Caco-2 (cell line): ENCODE results near the gene AEN. TPM values are rescaled to one million over a fixed set of nuclear protein-coding genes. Genes with fewer than 3 reads are reported as not detected.

Source experiments
- BruUV-seq: library from RNA; stranded (reverse); fragments of 400-500 nt; replicated peaks from 2 replicates; lab custom pipeline; 2021; lab: Mats Ljungman, UMichigan
- CTCF ChIA-PET: fragments of 300-600 bp; sonication (Branson Sonifier 250); formaldehyde crosslinking; loops from one replicate; lab custom pipeline; 2022; ENCODE audit warnings: antibody characterized with exemption; lab: Charles Lee
- POLR2A ChIA-PET: fragments of 300-600 bp; sonication (Branson Sonifier 250); formaldehyde crosslinking; loops from one replicate; lab custom pipeline; 2022; ENCODE audit warnings: antibody characterized with exemption; lab: Charles Lee
- DNase-seq, 2 experiments: peaks; one replicate each; pipeline versions ENCODE4 v3.0.0 to v3.0.0-alpha.2; 2020 to 2022
- H3K27me3 ChIP-seq: replicated peaks from 2 replicates; pipeline ENCODE4 v1.6.0; 2011; ENCODE audit warnings: low read length; ENCODE audit not compliant: control insufficient read depth, insufficient read depth
- H3K36me3 ChIP-seq: 2 replicates; pipeline ENCODE4 v1.5.1; 2011; ENCODE audit warnings: low read length; ENCODE audit not compliant: control insufficient read depth, insufficient read depth
- H3K4me1 ChIP-seq: fragments of 250-450 bp; sonication (Bioruptor Pico); 2 replicates; pipeline ENCODE4 v1.5.1; 2020; ENCODE audit warnings: mild to moderate bottlenecking
- H3K4me3 ChIP-seq: 2 replicates; pipeline ENCODE4 v1.5.1; 2011; ENCODE audit warnings: low read depth, mild to moderate bottlenecking, control low read depth, low read length
- H3K9me3 ChIP-seq: fragments of 250-450 bp; sonication (Bioruptor Pico); 2 replicates; pipeline ENCODE4 v1.5.1; 2020; ENCODE audit warnings: mild to moderate bottlenecking, moderate library complexity
- H3K27ac Mint-ChIP-seq: one replicate; pipeline ENCODE4 v1.8.0; 2022; ENCODE audit warnings: mixed read lengths; ENCODE audit not compliant: unreplicated experiment
- H3K27me3 Mint-ChIP-seq: one replicate; pipeline ENCODE4 v1.8.0; 2022; ENCODE audit warnings: mixed read lengths; ENCODE audit not compliant: insufficient read depth, unreplicated experiment
- H3K36me3 Mint-ChIP-seq: one replicate; pipeline ENCODE4 v1.8.0; 2022; ENCODE audit warnings: mild to moderate bottlenecking, mixed read lengths; ENCODE audit not compliant: insufficient read depth, unreplicated experiment
- H3K4me1 Mint-ChIP-seq: one replicate; pipeline ENCODE4 v1.8.0; 2022; ENCODE audit warnings: low read depth, mixed read lengths; ENCODE audit not compliant: unreplicated experiment
- H3K4me3 Mint-ChIP-seq: one replicate; pipeline ENCODE4 v1.8.0; 2022; ENCODE audit warnings: mild to moderate bottlenecking, moderate library complexity, mixed read lengths; ENCODE audit not compliant: unreplicated experiment
- H3K9me3 Mint-ChIP-seq: one replicate; pipeline ENCODE4 v1.8.0; 2022; ENCODE audit warnings: mixed read lengths; ENCODE audit not compliant: unreplicated experiment
- intact Hi-C: fragments of 100-400 bp; cut with micrococcal nuclease; formaldehyde crosslinking; loops from one replicate; pipeline ENCODE4 v1.10.0; 2022; ENCODE audit not compliant: unreplicated experiment
- microRNA-seq: library from miRNA; unstranded; fragments of <30 nt; microRNA quantifications from one replicate; pipeline ENCODE4 v1.2.0, GENCODE V29; 2022
- total RNA-seq: library from RNA; stranded (reverse); gene quantifications from 2 replicates; pipeline ENCODE4 v1.2.3, GENCODE V29; 2022
- TF ChIP-seq, protein P1 (sequence below), 2 experiments: fragments of 200-600 bp in 1 of 2; IDR thresholded peaks; 1 replicate in 1 of 2; 2 replicates in 1 of 2; pipeline versions ENCODE4 v1.5.1 to v1.8.0; 2011 to 2022; ENCODE audit warnings: antibody characterized with exemption in 1 of 2, control low read depth in 1 of 2, inconsistent platforms in 1 of 2, low read depth in 1 of 2, low read length in 1 of 2, mild to moderate bottlenecking in 1 of 2, moderate library complexity in 1 of 2; ENCODE audit not compliant: insufficient read depth in 1 of 2, severe bottlenecking in 1 of 2, unreplicated experiment in 1 of 2

Gene AEN
- total RNA-seq, 1 experiment from 2014 or later, result 33.2 TPM

DNA sequence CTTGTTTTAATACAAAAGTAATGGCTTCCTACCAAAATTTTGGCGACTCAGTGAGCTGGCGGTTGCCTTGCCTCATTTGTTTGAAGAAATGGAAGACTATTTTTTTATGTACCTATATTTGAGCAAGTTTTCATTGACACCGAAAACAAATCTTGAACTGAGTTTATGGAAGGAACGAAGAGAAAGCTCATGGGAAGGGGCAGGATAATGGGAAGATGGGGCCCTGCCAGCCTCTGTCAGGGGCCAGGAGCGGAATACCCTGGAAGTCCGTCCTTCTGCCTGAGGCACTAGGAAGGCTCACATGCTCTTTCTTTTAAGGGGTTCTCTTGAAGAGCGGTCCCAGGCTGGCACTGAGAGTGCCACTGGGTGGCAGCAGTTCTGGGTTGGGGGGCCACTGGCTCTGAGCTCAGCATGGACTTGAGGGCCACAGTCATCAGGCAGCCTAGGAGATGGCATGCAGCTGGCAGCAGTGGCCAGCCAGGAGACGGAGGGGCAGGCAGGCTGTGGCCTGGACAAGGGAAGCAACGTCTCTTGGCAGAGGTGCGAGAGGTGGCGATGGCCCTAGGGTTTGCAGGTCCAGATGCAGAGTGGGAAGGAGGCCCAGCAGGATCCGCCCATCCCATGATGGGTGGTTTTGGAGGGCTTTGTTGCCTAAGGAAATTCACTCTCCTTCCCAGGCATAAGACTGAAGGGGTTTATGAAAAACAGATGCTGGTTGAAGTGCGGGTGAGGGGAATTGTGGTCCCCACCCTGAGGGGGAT, 59.3 kb downstream of the AEN start:
- Histone ChIP-seq H3K27me3 (no peaks in the 10 kb centered on the region), H3K4me1 (peaks cover 10% of the 10 kb centered on the region; the same call in 1 of the 2 replicates), H3K36me3 (no peaks in the 10 kb centered on the region), H3K9me3 (no peaks in the 10 kb centered on the region; the same call in 1 of the 2 replicates), H3K4me3 (no peak overlapping the region)
- POLR2A ChIA-PET, result no interaction called here
- TF ChIP-seq, protein P1, sequence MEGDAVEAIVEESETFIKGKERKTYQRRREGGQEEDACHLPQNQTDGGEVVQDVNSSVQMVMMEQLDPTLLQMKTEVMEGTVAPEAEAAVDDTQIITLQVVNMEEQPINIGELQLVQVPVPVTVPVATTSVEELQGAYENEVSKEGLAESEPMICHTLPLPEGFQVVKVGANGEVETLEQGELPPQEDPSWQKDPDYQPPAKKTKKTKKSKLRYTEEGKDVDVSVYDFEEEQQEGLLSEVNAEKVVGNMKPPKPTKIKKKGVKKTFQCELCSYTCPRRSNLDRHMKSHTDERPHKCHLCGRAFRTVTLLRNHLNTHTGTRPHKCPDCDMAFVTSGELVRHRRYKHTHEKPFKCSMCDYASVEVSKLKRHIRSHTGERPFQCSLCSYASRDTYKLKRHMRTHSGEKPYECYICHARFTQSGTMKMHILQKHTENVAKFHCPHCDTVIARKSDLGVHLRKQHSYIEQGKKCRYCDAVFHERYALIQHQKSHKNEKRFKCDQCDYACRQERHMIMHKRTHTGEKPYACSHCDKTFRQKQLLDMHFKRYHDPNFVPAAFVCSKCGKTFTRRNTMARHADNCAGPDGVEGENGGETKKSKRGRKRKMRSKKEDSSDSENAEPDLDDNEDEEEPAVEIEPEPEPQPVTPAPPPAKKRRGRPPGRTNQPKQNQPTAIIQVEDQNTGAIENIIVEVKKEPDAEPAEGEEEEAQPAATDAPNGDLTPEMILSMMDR (IDR thresholded peaks at IDR 0.05; ENCODE audit: insufficient read depth in 1 of 2, low read depth in 1 of 2, low read length in 1 of 2, severe bottlenecking in 1 of 2, unreplicated experiment in 1 of 2), result no peak
- Mint-ChIP-seq H3K4me1 (no peaks in the 10 kb centered on the region), H3K27me3 (peaks cover 9% of the 10 kb centered on the region), H3K27ac (no peak overlapping the region), H3K4me3 (no peak overlapping the region), H3K9me3 (no peaks in the 10 kb centered on the region), H3K36me3 (no peaks in the 10 kb centered on the region)
- DNase-seq, result no peak
- CTCF ChIA-PET, result no interaction called here
- BruUV-seq, result no TSS peak
- intact Hi-C loops, result no loop called here

DNA sequence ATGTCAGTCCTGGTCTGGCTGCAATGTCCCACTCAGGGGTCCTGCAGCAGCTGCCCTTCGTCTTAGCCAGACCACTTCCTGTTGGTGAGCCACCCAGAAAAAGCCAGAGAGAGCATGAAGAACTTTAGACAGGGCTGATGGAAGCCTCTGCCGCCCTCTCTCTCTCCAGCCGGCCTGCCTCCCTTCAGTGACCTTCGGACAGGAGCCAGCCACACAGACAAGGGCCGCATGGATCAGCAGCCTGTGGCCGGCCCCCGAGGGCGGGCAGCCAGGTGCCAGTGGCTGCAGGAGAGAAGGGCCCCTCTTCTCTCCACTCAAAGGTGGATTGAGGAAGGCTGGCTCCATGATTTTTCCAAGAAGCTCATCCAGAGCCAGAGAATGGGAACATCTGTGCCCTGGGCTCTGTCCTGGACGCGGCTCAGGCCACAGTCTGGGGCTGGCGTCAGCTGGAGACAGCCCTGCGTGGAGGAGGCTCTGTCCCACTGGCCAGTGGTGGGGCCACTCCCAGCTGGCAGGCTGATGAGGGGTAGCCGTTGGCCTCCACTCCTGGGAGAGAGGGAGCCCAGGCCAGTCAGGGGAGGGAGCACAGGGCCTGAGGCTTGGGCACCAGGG, 60.6 kb downstream of the AEN start:
- no peaks in the 10 kb centered on the region for H3K36me3 Mint-ChIP-seq
- no peaks in the 10 kb centered on the region for H3K9me3 Mint-ChIP-seq
- TF ChIP-seq, protein P1 (IDR thresholded peaks at IDR 0.05; ENCODE audit: insufficient read depth in 1 of 2, low read depth in 1 of 2, low read length in 1 of 2, severe bottlenecking in 1 of 2, unreplicated experiment in 1 of 2), result no peak
- POLR2A ChIA-PET, result no interaction called here
- DNase-seq, result peak in 1 of 2 experiments; percentile 34
- H3K27me3 Mint-ChIP-seq, result peaks cover 12% of the 10 kb centered on the region
- CTCF ChIA-PET, result no interaction called here
- intact Hi-C loops, result no loop called here
- H3K4me3 ChIP-seq, result no peak overlapping the region
- H3K36me3 ChIP-seq, result no peaks in the 10 kb centered on the region
- no peak overlapping the region for H3K27ac Mint-ChIP-seq
- no peaks in the 10 kb centered on the region; the same call in 1 of the 2 replicates for H3K9me3 ChIP-seq
- H3K4me3 Mint-ChIP-seq, result no peak overlapping the region
- peaks cover 10% of the 10 kb centered on the region; the same call in 1 of the 2 replicates for H3K4me1 ChIP-seq
- H3K4me1 Mint-ChIP-seq, result no peaks in the 10 kb centered on the region
- no TSS peak for BruUV-seq
- H3K27me3 ChIP-seq, result no peaks in the 10 kb centered on the region

Small RNAs within 50 kb of the gene (microRNA-seq; reads per million reads assigned to microRNA genes)
- gene MIR1179, result 0.74 reads per million
- not detected for gene MIR3529
- not detected for gene MIR7-2

Other genes with a start within 250 kb of the AEN start
- gene MRPL46, start 154.0 kb upstream of the AEN start, total RNA-seq, result 44.5 and 46.5 TPM in 2 replicates
- 48.4 and 50.2 TPM in 2 replicates for gene MRPS11, start 153.6 kb upstream of the AEN start, total RNA-seq
- 2.0 and 3.7 TPM in 2 replicates for gene DET1, start 74.7 kb upstream of the AEN start, total RNA-seq
- 6.4 and 7.7 TPM in 2 replicates for gene ISG20, start 17.7 kb downstream of the AEN start, total RNA-seq
- not detected in 2 replicates for gene ACAN, start 182.1 kb downstream of the AEN start, total RNA-seq